RWPE2 (cell line): Measurements from ENCODE around the gene ANKIB1.

Experiments
- ATAC-seq: fragments of 200-7000 bp; cut with Tn5 transposase; 3 replicates; pipeline ENCODE4 v1.9.1; 2021; ENCODE audit warnings: low read depth
- DNase-seq: peaks from one replicate; pipeline ENCODE4 v3.0.0-alpha.2; 2020; ENCODE audit warnings: low spot score
- H3K27ac ChIP-seq: fragments of 450-650 bp; 2 replicates; pipeline ENCODE4 v1.5.1; 2017; ENCODE audit warnings: mild to moderate bottlenecking; ENCODE audit not compliant: poor library complexity, severe bottlenecking
- H3K27me3 ChIP-seq: fragments of 250-450 bp; sonication (Bioruptor Pico); 2 replicates; pipeline ENCODE4 v1.5.1; 2021; ENCODE audit warnings: mild to moderate bottlenecking, moderate library complexity; ENCODE audit not compliant: insufficient read depth, poor library complexity, severe bottlenecking
- H3K36me3 ChIP-seq: fragments of 250-450 bp; sonication (Bioruptor Pico); 2 replicates; pipeline ENCODE4 v1.5.1; 2020; ENCODE audit warnings: low read depth, mild to moderate bottlenecking, moderate library complexity
- H3K4me1 ChIP-seq: fragments of 250-450 bp; sonication (Bioruptor Pico); 2 replicates; pipeline ENCODE4 v1.5.1; 2021; ENCODE audit warnings: mild to moderate bottlenecking, moderate library complexity; ENCODE audit not compliant: insufficient read depth, poor library complexity, severe bottlenecking
- H3K4me3 ChIP-seq: fragments of 250-450 bp; sonication (Bioruptor Pico); 2 replicates; pipeline ENCODE4 v1.5.1; 2021; ENCODE audit warnings: mild to moderate bottlenecking, moderate library complexity; ENCODE audit not compliant: severe bottlenecking
- H3K9me3 ChIP-seq: fragments of 250-450 bp; sonication (Bioruptor Pico); 2 replicates; pipeline ENCODE4 v1.5.1; 2021; ENCODE audit warnings: mild to moderate bottlenecking, moderate library complexity; ENCODE audit not compliant: severe bottlenecking
- CTCF ChIP-seq: fragments of 450-650 bp; IDR thresholded peaks from one replicate; pipeline ENCODE4 v1.5.1; 2017; ENCODE audit warnings: mild to moderate bottlenecking, moderate library complexity; ENCODE audit not compliant: poor library complexity, severe bottlenecking

ANKIB1 gene

DNA sequence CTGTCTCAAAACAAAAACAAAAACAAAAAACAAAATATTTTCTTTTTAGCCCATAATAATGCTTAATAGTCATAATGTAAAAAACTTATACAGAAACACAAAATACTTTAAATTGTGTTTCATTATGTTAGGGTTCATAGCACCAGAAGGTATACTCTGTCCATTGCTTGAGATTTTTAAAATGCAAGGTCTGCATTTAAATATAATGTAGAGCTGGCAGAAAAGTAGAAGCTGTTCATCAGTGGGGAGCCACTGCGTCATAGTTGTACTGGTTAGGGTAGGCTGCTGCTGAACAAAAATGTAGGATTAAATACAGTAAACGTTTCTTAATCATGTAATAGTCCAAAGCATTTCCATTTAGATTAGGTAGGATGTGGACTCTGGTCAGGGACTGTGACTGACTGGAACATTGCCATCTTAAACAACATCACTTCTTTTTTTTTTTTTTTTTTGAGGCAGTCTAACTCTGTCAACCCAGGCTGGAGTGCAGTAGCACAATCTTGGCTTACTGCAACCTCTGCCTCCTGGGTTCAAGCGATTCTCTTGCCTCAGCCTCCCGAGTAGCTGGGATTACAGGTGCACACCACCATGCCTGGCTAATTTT, 85.2 kb downstream of the ANKIB1 start:
- Histone ChIP-seq H3K4me1 (no peaks in the 10 kb centered on the region), H3K4me3 (no peak overlapping the region), H3K9me3 (no peaks in the 10 kb centered on the region), H3K36me3 (peaks cover 45% of the 10 kb centered on the region), H3K27me3 (no peaks in the 10 kb centered on the region), H3K27ac (no peak overlapping the region)
- DNase-seq (no peak), ATAC-seq (no peak)
- TF ChIP-seq CTCF = no peak

DNA sequence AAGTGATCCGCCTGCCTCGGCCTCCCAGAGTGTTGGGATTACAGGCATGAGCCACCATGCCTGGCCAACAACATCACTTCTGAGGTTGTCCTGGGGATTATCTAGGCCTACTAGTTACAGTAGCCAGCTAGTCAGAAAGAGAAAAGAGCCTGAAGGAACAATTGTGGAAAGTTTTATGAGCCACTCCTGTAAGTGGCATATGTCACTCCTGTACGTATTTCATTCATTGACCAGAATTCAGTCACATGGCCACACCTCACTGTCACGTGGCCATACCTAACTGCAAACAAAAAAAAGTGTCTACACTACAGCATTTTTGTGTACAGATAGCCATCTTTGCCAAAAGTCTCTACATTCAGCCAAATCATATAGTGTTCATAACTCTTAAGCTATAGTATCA, 85.7 kb downstream of the ANKIB1 start:
- no peak for TF ChIP-seq CTCF
- Histone ChIP-seq H3K27me3 (no peaks in the 10 kb centered on the region), H3K4me1 (no peaks in the 10 kb centered on the region), H3K4me3 (no peak overlapping the region), H3K27ac (no peak overlapping the region), H3K36me3 (peaks cover 47% of the 10 kb centered on the region), H3K9me3 (no peaks in the 10 kb centered on the region)
- ATAC-seq (no peak), DNase-seq (no peak)

DNA sequence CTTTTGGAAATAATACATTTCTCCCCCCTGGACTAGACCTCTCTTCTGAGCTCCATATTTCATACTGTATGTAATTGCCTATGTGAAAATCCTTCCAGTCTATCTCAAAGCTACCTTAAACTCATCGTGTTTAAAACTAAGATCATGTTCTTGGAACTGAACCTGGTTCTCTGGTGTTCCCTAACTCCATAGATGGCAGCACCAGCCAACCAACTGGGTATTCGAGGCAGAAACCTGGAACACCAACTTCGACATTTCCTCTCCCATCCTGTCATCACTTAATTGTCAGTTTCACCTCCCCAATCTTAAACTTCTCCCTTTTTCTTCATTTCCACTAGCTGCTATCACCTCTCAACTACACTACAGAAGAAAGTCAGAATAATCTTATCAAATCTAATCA, 87.0 kb downstream of the ANKIB1 start:
- no peaks in the 10 kb centered on the region for H3K4me1 ChIP-seq
- peaks cover 45% of the 10 kb centered on the region for H3K36me3 ChIP-seq
- no peak for DNase-seq
- no peaks in the 10 kb centered on the region for H3K27me3 ChIP-seq
- TF ChIP-seq CTCF = no peak
- H3K9me3 ChIP-seq = no peaks in the 10 kb centered on the region
- no peak for ATAC-seq
- H3K4me3 ChIP-seq = no peak overlapping the region
- no peak overlapping the region for H3K27ac ChIP-seq

DNA sequence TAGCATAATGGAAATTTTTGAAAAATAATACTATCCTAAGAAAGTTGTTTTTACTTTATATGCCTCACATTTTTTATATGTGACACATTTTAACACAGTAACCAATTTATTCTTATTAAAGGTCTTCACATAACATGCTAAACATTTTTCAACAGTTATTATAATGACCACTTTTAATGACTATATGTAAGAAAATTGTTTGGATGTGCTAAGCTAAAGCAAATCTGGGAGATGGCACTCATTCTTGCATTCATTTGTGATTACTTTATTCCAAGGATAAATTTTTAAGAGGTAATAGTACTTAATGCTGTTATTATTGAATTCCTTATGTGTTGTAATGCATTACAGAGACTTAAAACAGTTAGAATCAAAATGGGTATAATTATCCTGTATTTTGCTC, 88.1 kb downstream of the ANKIB1 start:
- DNase-seq (no peak), ATAC-seq (no peak)
- H3K27ac ChIP-seq = no peak overlapping the region
- H3K9me3 ChIP-seq = no peaks in the 10 kb centered on the region
- H3K36me3 ChIP-seq = peaks cover 37% of the 10 kb centered on the region
- no peaks in the 10 kb centered on the region for H3K27me3 ChIP-seq
- H3K4me3 ChIP-seq = no peak overlapping the region
- TF ChIP-seq CTCF = no peak
- no peaks in the 10 kb centered on the region for H3K4me1 ChIP-seq

DNA sequence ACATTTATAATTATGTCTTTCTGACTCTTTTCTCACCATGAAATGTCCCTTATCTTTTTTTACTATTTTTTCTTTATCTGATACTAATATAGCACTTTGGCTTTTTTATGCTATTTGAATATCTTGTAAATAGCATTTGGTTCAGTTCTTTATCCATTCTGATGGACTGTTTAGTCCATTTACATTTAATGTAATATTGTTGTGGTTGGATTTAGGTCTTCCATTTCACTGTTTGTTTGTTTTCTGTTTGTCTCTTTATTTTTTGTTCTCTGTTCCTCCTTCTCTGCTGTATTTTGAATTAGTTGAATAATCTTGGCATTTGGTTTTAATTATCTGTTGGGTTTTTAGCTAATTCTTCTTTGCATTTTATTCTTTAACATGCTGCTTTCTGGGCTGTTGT, 89.8 kb downstream of the ANKIB1 start:
- no peak overlapping the region for H3K4me3 ChIP-seq
- H3K4me1 ChIP-seq = no peaks in the 10 kb centered on the region
- no peaks in the 10 kb centered on the region for H3K9me3 ChIP-seq
- no peak overlapping the region for H3K27ac ChIP-seq
- ATAC-seq (no peak), DNase-seq (no peak)
- no peak for TF ChIP-seq CTCF
- H3K27me3 ChIP-seq = no peaks in the 10 kb centered on the region
- peaks cover 36% of the 10 kb centered on the region for H3K36me3 ChIP-seq
